ENCODE data around the gene CLEC2A. TPM values are rescaled to one million over a fixed set of nuclear protein-coding genes. Genes with fewer than 3 reads are reported as not detected.

Gene CLEC2A
- total and polyA plus RNA-seq, 2 donors (not counting 3 experiments of a cell fraction or from before 2014, with no cell fraction given) = not detected

GRCh38 chr12:9899209-9899608, 33.0 kb downstream of the CLEC2A start:
- H3K4me1 ChIP-seq (ENCODE audit: control insufficient read depth, extremely low read depth, insufficient read depth, low read length) = no peaks in the 10 kb centered on the region
- H3K36me3 ChIP-seq (ENCODE audit: control insufficient read depth in 2 of 2, extremely low read depth in 1 of 2, insufficient read depth in 2 of 2, low read length in 2 of 2) = no peaks in the 10 kb centered on the region
- intact Hi-C loops (cut with micrococcal nuclease) (no loop called here), dilution Hi-C loops (cut with MboI; ENCODE audit: extremely low pct_ligation_motif_present, low sequenced_read_pairs) (no loop called here)
- no peak overlapping the region for H3K27ac ChIP-seq (ENCODE audit: insufficient read depth, low read depth, low read length)
- DNase-seq (ENCODE audit: low read depth, low spot score) (no peak), FAIRE-seq (no peak)
- POLR2A ChIA-PET = no interaction called here
- no peaks in the 10 kb centered on the region for H3K9me1 ChIP-seq (replicated peaks; ENCODE audit: control insufficient read depth, extremely low read depth, insufficient read depth, low read length)
- H3K4me2 ChIP-seq (ENCODE audit: insufficient read depth, low read length) = no peak overlapping the region
- H4K20me1 ChIP-seq (replicated peaks; ENCODE audit: control insufficient read depth, extremely low read depth, insufficient read depth, low read length) = no peaks in the 10 kb centered on the region
- no peak for TF ChIP-seq MYC (IDR thresholded peaks at IDR 0.05; ENCODE audit: low read depth, low read length)
- no peak for TF ChIP-seq FOS (IDR thresholded peaks at IDR 0.05; ENCODE audit: borderline replicate concordance, insufficient read depth, low read length)
- no peak for TF ChIP-seq GATA2 (IDR thresholded peaks at IDR 0.05; ENCODE audit: insufficient read depth, insufficient read length, low read depth, low read length)
- no peak for TF ChIP-seq POLR2AphosphoS5 (IDR thresholded peaks at IDR 0.05; ENCODE audit: insufficient read depth, low read depth, low read length)
- no peak for TF ChIP-seq EZH2 (IDR thresholded peaks at IDR 0.05; ENCODE audit: borderline replicate concordance, low read depth, low read length, severe bottlenecking)
- TF ChIP-seq POLR2A (IDR thresholded peaks at IDR 0.05; ENCODE audit: low read depth, low read length) = no peak
- TF ChIP-seq CTCF (IDR thresholded peaks at IDR 0.05; ENCODE audit: extremely low read depth in 1 of 2, insufficient read depth in 1 of 2, low read depth in 1 of 2, low read length in 2 of 2) = no peak
- TF ChIP-seq MAX (IDR thresholded peaks at IDR 0.05; ENCODE audit: insufficient read depth, insufficient read length) = no peak
- TF ChIP-seq JUN (IDR thresholded peaks at IDR 0.05; ENCODE audit: borderline replicate concordance, insufficient read depth, insufficient read length, low read depth) = no peak
- no peaks in the 10 kb centered on the region for H3K9me3 ChIP-seq (replicated peaks; ENCODE audit: control insufficient read depth, insufficient read depth, low read length)
- CTCF ChIA-PET = no interaction called here
- H3K9ac ChIP-seq (replicated peaks; ENCODE audit: extremely low read depth, insufficient read depth, low read length) = no peak overlapping the region
- no TSS peak for BruUV-seq (replicated peaks)
- H2AFZ ChIP-seq (ENCODE audit: low read depth, low read length) = no peak overlapping the region
- no peak overlapping the region for H3K4me3 ChIP-seq (replicated peaks in 1 of 3; ENCODE audit: insufficient read depth in 1 of 3, low read depth in 1 of 3, low read length in 3 of 3)
- no peaks in the 10 kb centered on the region for H3K79me2 ChIP-seq (ENCODE audit: control insufficient read depth, insufficient read depth, low read length)
- peaks cover 7 to 8% of the 10 kb centered on the region in 2 experiments for H3K27me3 ChIP-seq (ENCODE audit: control insufficient read depth in 2 of 2, insufficient read depth in 2 of 2, low read length in 2 of 2)
